Raji (cell line): ENCODE measurements around the gene GOLGA8S.
"Not testable (repeated sequence)": the region's sequence is repeated elsewhere in the genome, so short reads cannot be mapped to it uniquely, and the experiment has no call there.

Source experiments
- POLR2A ChIP-seq: IDR thresholded peaks from 2 replicates; pipeline ENCODE4 v1.6.1; 2011; ENCODE audit warnings: low read depth, low read length, control low read depth; ENCODE audit not compliant: insufficient read depth

GOLGA8S gene, protein sequence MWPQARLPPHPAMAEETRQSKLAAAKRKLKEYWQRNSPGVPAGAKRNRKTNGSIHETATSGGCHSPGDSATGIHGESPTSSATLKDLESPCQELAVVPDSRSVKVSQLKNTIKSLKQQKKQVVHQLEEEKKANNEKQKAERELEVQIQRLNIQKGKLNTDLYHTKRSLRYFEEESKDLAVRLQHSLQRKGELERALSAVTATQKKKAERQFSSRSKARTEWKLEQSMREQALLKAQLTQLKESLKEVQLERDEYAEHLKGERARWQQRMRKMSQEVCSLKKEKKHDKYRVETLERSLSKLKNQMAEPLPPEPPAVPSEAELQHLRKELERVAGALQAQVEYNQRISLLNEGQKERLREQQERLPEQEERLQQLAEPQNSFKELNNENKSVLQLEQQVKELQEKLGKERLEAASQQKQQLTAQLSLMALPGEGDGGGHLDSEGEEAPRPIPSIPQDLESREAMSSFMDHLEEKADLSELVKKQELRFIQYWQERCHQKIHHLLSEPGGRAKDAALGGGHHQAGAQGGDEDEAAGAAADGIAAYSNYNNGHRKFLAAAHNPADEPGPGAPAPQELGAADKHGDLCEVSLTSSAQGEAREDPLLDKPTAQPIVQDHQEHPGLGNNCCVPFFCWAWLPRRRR

DNA sequence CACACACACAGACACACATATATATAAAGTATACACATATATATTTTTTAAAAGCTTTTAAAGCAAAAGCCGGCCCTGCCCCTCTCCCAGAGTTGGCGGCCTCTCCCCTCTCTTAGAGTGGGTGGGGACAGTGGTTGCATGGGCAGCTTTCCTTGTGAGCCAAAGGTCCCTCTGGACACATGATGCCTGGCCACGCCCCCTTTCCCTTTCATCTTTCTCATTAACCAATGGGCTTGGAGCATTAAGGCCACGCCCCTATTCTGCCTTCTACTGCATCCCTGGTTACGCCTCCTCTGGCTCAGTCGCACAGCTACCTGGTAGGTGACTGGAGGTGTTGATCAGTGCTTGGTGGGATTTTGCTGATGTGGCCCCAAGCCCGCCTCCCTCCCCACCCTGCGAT is at the start of gene GOLGA8S:
Gene GOLGA8S, plus strand, starts transcription at position 301 of the 400 bp plus-strand sequence. Its CDS starts 62 bp downstream, at position 363.
- TF ChIP-seq POLR2A = not testable (repeated sequence)

DNA sequence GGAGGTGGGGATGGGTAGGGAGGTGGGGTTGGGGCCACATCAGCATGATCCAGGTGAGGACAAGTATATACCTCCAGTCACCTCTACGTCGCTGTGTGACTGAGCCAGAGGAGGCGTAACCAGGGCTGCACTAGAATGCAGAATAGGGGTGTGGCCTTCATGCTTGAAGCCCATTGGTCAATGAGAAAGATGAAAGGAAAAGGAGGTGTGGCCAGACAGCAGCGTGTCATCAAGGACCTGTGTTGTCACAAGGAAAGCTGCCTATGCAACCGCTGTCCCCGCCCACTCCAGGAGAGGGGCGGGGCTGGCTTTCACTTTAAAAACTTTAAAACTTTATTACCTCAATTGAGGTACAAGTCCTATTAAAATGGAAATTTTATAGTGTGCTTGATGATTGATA is 20.5 kb upstream of the GOLGA8S start, which contains the start of gene GOLGA6L26:
Gene GOLGA6L26, minus strand, starts transcription at position 101 of the 400 bp plus-strand sequence. Its CDS starts 61 bp downstream, at position 40.
- TF ChIP-seq POLR2A = not testable (repeated sequence)

DNA sequence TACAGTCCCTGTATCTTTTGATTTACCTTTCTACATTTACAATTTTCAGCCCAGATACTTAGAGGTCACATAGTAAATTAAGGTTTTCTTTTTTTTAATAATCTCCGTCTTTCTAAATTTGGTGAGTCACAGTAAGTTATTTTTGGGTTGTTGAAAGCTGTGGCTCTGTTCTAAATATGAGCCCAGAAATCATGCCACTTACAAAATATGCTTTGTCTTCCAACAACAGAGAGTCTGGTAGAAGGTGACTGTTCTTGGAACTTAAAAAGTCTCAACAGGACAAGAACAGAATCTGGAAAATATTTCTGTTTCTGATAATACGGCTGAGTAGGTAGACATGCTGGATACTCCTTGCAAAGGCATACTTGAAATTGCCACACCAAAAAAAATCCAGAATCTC is 16.0 kb downstream of the GOLGA8S start:
- no peak for TF ChIP-seq POLR2A

DNA sequence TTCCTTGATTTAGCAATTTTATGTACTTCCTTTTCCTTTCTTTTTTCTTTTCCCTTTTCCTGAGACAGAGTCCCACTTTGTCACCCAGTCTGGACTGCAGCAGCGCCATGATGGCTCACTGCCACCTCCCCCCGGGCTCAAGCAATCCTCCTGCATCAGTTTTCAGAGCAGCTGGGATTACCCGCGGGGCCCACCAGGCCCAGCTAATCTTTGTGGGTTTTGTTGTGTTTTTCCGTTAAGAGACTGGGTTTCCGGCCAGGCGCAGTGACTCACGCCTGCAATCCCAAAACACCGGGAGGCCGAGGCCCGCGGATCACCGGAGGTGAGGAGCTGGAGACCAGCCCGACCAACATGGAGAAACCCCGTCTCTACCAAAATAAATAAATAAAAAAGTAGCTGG is 17.7 kb downstream of the GOLGA8S start:
- no peak for TF ChIP-seq POLR2A

DNA sequence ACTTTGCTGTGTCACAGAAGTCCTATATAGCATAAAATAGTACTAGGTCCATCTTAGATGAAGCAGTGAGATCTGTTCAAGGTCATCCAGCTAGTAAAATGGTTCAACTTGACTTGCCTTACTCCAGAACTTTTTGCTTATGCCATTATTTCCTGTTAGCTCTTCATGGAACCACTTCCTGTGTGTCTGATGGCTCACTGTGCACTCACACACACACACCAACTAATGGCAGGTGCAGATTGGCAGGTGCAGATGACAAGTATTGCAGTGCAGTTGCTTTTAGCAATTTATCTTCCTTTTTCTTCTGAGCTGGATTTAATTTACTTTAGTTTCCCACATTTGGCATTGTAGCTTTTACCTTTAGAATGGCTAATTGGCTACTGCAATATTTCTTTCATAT is 29.8 kb downstream of the GOLGA8S start:
- TF ChIP-seq POLR2A = no peak

DNA sequence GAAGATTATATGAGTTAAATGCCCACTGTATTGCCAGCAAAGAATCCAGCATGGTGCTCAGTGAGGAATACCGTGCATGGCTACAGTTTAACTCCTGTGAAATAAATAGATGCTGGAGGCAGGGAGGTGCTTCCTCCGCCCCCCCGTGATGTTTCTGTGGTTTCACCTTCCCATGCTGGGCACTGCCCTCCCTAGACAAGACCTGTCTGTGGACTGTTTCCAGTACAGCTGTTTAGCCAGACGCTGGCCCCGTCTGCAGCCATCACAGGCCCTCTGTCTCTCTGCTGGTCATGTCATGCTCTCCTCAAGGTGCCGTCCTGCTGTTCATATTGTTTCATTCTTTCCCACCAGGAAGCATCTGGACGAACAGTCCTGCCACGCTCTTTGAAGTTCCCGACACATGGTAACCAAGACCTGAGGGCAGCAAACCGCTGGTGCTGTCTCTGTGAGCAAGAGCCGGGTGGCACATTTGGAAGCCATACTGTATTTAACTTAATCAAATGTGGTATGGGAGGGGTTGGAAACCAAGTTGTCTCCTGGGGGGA is 31.4 kb downstream of the GOLGA8S start:
- no peak for TF ChIP-seq POLR2A

DNA sequence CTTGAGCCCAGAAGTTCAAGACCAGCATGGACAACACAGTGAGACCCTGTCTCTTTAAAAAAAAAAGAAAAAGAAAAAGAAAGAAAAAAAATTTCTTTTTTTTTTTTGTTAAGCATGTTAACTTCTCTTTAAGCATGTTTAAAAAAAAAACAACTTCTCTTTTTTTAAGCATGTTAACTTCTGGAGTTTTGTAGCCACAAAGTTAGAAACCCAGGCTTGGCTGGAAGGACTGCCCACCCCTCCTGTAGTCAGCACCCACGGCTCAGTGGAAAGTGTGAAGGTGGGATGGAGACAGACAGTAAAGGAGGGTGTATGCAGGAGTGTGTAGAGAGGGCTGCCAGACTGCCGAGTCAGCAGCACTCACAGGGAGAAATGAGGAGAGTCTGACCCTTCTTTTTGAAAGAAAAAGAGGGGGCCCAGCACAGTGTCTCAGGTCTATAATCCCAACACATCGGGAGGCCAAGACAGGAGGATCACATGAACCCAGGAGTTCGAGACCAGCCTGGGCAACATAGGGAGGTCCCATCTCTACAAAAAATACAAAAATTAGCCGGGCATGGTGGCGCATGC is 33.2 kb downstream of the GOLGA8S start:
- no peak for TF ChIP-seq POLR2A

DNA sequence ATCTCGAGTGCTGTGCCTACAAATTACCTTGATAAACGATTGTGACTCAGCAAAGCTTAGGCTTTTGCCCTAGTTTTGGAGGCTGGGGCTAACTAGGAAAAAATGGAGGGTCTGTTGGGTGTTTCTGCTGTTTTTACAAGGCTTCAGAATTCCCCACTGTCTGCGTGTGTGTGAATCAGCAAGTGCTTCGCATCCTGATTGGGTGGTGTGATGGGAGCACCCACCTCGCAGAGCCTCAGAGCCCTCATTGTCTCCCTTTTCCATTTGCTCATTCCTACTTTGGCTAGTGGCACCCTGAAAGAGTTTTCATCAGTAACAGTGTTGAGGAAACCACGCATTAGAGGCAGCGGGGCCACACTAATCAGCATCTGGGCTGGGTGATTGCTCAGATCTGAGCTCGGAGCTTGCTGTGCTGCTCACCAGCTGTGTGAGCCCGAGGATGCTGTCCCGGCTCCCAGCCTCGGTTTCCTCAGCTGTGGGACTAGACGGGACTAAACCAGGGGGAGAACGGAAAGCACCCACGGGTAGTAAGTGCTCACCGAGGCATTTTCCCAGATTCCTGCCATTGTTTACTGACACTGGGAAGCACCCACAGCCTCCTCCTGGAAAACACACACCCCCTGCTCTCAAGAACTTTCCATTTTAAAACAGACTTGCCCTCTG is 40.6 kb downstream of the GOLGA8S start:
- no peak for TF ChIP-seq POLR2A

DNA sequence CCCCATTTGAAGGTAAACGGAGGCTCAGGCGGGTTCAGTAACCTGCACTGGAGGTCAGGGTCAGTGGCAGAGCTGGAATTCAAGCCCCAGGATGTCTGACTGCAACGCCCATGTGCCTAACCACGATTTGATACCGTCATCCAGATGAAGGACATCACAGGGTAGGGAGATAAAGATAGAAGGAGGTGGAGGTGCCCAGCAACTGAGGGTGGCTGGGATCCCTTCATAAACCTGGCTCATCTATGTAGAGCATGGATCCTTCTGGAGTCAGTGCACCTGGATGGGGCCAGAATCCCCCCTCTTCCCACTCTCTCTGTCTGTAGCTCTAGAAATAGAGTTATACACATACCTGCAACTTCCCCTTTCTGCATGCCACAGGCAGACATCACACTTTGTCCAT is 41.3 kb downstream of the GOLGA8S start:
- no peak for TF ChIP-seq POLR2A

DNA sequence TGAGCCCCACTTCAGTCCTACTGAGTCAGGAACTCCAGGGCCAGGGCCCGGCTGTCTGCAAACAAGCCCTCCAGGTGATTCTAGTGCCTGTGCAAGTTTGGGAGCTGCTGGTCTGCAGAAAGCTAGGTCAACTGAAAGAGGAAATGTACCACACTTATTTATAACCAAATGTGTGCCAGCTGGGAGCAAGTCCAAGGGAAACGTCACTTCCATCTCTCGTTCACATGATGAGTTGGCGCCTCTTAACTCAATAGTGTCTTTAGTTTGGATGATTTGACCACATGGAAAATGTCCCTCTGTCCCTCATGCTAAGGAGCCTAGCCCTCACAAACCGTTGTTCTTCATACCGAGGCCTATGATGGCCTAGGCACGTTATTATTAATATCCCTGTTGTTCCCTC is 43.2 kb downstream of the GOLGA8S start:
- no peak for TF ChIP-seq POLR2A

DNA sequence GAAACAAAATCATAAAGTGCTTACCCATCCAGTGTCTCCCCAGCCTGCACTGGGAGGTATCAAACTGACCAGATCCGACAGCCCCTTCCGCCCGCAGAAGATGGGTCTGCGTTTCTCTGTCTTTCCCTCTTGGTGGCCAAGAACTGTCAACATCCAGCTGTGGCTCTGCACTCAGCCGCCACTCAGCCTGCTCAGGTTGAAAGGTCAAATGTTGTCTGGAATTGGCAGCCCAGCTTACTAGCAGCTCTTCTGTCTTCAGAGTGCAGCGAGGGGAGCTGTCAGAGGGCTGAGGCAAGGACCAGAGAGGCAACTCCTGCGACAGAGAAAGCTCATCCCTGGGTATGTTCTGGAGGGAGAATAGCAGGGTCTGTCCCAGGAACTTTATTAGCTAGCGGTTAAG is 47.1 kb downstream of the GOLGA8S start:
- no peak for TF ChIP-seq POLR2A

DNA sequence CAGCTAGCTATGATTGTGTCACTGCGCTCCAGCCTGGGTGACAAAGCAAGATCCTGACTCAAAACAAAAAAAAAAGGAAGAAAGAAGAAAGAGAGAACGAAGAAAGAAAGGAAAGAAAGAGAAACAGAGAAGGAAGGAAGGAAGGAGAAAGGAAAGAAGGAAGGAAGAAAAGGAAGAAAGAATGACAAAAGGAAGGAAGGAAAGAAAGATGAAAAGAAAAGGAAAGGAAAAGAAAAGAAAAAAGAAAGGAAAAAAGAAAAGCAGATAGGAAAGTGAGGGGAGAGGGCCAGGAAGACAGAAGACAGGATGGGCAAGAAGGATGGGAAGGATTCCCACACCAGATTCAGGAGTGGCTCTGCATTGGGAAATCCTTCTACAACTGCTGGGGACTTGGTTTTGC is 47.6 kb downstream of the GOLGA8S start:
- no peak for TF ChIP-seq POLR2A

DNA sequence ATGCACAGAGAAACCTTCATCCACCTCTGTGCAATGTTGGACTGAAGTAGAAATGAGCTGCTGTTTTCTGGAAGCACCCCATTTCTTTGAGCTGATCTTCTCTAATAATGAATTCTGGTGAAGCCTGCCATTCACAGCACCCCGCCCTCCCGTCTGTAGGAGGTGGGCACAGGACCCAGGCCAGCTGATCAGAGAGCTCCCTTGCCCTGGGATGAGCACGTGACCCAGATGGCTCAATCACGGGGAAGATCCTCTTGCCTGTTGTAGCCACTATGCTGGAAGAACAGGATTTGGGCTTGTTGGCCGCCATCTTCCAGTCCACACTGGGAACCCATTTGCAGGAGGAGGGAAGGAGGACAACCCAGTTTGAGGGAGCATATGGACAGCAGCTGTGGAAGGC is 48.0 kb downstream of the GOLGA8S start:
- TF ChIP-seq POLR2A = no peak

DNA sequence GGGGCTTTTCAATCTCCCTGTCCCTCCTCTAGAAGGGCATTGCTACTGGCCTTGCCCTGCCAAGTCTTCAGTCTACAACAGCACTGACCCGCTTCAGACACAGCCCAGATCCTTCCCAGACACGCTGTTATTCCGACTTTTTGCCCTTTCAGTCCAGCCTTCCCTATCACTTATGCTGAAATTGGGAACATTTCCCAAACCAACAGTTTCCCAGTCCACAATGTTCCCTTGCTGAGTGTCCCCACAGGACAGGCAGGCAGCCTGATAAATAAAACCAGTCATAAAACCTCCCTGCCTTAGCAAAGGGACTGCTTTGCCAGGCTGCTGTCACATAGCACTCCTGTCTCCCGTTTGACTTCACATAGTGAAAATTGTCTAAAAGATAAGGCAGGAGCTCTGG is 49.0 kb downstream of the GOLGA8S start:
- TF ChIP-seq POLR2A = no peak

DNA sequence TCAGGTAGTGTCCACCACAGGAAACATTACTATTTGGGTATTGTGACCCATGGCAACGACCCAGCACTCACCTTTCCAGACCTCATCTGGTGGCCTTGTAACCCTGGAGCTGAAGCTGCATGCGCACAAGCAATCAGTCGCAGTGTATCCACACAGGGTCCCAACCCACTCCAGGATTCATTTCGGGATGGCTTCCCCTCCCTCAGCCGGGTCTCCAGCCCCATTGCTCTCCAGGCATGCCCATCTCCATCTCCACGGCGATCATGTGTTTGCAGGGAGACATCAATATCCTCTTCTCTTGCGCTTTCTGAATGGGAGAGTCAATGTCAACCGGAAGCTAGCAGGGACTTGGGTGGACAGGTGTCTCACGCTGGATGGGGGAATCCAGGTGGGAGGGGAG is 57.3 kb downstream of the GOLGA8S start:
- TF ChIP-seq POLR2A = no peak
